Lung (tissue), 12 donors: ENCODE results near the gene TTYH2. TPM values are rescaled to one million over a fixed set of nuclear protein-coding genes. Genes with fewer than 3 reads are reported as not detected.

ENCODE experiments used
- ATAC-seq: fragments of 200-7000 bp; cut with Tn5 transposase; one replicate; pipeline ENCODE4 v1.9.1; 2020; ENCODE audit warnings: moderate number of reproducible peaks; ENCODE audit not compliant: insufficient read depth, low FRiP score
- DNase-seq, 3 donors: peaks; one replicate each; pipeline ENCODE4 v3.0.0-alpha.2; 2013 to 2017
- H3K27ac ChIP-seq, 2 donors: one replicate each; pipeline ENCODE4 v1.5.1; 2013; ENCODE audit warnings: mild to moderate bottlenecking in 2 of 2, moderate library complexity in 2 of 2, control low read depth in 1 of 2, inconsistent platforms in 1 of 2, low read depth in 1 of 2, low read length in 1 of 2
- H3K27me3 ChIP-seq, 3 donors: one replicate each; pipeline ENCODE4 v1.5.1; 2013; ENCODE audit warnings: low read length in 2 of 3; ENCODE audit not compliant: control insufficient read depth in 3 of 3, insufficient read depth in 3 of 3
- H3K36me3 ChIP-seq, 4 donors: one replicate each; pipeline ENCODE4 v1.5.1; 2013; ENCODE audit warnings: low read length in 4 of 4, mild to moderate bottlenecking in 1 of 4, moderate library complexity in 1 of 4; ENCODE audit not compliant: control insufficient read depth in 4 of 4, insufficient read depth in 4 of 4
- H3K4me1 ChIP-seq, 5 donors: one replicate each; pipeline ENCODE4 v1.5.1; 2013; ENCODE audit warnings: low read length in 5 of 5, mild to moderate bottlenecking in 2 of 5, moderate library complexity in 1 of 5; ENCODE audit not compliant: control insufficient read depth in 5 of 5, insufficient read depth in 5 of 5
- H3K4me3 ChIP-seq: one replicate; pipeline ENCODE4 v1.5.1; 2013; ENCODE audit warnings: mild to moderate bottlenecking, control low read depth, moderate library complexity
- H3K9ac ChIP-seq, 2 donors: one replicate each; pipeline ENCODE4 v1.5.1; 2013; ENCODE audit warnings: low read length in 2 of 2, control low read depth in 1 of 2; ENCODE audit not compliant: insufficient read depth in 1 of 2
- H3K9me3 ChIP-seq, 4 donors: one replicate each; pipeline ENCODE4 v1.5.1; 2013; ENCODE audit warnings: low read length in 3 of 4, mild to moderate bottlenecking in 1 of 4, moderate library complexity in 1 of 4; ENCODE audit not compliant: control insufficient read depth in 4 of 4, insufficient read depth in 3 of 4
- WGBS, 2 donors: extraction: QIAGEN DNeasy Blood & Tissue Kit; methylation state at CpG; one replicate each; pipeline ENCODE4 v1.1.7; 2013; 5-methylcytosine and 5-hydroxymethylcytosine counted together
- polyA plus RNA-seq, 2 donors: library from polyadenylated mRNA; stranded (reverse); fragments of 200-250 nt; gene quantifications; one replicate each; pipeline ENCODE4 v1.2.1, GENCODE V29; 2013
- total RNA-seq, 2 donors: library from RNA; depleted of rRNA in 1 of 2; stranded (reverse); fragments of >200 nt in 1 of 2; gene quantifications; one replicate each; pipeline ENCODE4 v1.2.1, GENCODE V29; 2014 to 2021
- TF ChIP-seq, protein P1 (sequence below): IDR thresholded peaks from 2 replicates; pipeline ENCODE4 v1.5.1; 2012; ENCODE audit warnings: mild to moderate bottlenecking; ENCODE audit errors: control extremely low read depth, extremely low read depth
- donor health status: control.
- donor health status: control.
- donor health status: Bipolar disorder and iron deficiency.
- donor health status: healthy.
- donor health status: DM: yes; HTN: yes; CAD: no.

Gene TTYH2
- total and polyA plus RNA-seq, 4 donors = 2.3 to 10.6 (median 5.4) TPM

DNA sequence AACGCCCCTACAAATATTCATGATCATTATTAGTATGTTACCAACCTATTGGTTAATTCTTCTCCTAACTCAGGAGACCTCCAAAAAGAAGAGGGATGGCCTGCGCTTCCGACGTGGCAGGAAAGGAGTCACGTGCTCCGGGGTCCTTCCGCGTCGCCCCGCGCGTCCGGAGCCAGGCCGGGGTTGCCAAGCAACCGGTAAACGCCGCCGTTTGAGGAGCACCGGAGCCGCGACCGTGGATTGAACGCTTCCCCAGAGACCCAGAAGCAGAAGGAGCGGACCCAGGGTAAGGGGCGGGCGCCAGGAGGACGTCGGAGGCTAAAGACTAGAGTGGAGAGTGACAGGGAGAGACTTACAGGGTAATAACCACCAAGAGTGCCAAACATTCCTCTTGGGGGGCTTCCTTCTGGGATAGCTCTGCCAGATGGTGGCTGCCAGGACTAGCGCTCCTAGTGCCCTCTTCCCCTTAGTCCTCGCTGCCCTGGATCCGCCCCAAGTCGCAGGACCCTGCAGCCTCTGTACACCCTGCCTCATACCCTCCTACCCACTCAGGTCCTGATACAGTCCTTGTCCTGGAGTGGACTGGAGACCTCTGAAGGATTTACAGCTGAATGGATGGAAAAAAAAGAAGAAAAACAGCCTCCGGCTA lies 60.8 kb downstream of the TTYH2 start, which contains the start of gene DNAI2:
DNAI2 (plus strand) TSS at position 175 of the 649 bp plus-strand sequence. CDS start 7,584 bp downstream, outside the sequence.
- DNase-seq (peak; percentile 75 to 80 (median 79)), ATAC-seq (no peak)
- TF ChIP-seq, protein P1, sequence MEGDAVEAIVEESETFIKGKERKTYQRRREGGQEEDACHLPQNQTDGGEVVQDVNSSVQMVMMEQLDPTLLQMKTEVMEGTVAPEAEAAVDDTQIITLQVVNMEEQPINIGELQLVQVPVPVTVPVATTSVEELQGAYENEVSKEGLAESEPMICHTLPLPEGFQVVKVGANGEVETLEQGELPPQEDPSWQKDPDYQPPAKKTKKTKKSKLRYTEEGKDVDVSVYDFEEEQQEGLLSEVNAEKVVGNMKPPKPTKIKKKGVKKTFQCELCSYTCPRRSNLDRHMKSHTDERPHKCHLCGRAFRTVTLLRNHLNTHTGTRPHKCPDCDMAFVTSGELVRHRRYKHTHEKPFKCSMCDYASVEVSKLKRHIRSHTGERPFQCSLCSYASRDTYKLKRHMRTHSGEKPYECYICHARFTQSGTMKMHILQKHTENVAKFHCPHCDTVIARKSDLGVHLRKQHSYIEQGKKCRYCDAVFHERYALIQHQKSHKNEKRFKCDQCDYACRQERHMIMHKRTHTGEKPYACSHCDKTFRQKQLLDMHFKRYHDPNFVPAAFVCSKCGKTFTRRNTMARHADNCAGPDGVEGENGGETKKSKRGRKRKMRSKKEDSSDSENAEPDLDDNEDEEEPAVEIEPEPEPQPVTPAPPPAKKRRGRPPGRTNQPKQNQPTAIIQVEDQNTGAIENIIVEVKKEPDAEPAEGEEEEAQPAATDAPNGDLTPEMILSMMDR = no peak
- Histone ChIP-seq H3K4me1 (peaks cover 0 to 36% (median 5%) of the 10 kb centered on the region in 5 donors), H3K27ac (no peak within 1 kb of the TSS), H3K9ac (no peak within 1 kb of the TSS), H3K4me3 (no peak within 1 kb of the TSS), H3K27me3 (no peaks in the 10 kb centered on the region), H3K36me3 (no peaks in the 10 kb centered on the region), H3K9me3 (no peaks in the 10 kb centered on the region)
- 7 to 10% methylated on average over 33 of the region's 33 CpGs for WGBS, 2 donors

DNA sequence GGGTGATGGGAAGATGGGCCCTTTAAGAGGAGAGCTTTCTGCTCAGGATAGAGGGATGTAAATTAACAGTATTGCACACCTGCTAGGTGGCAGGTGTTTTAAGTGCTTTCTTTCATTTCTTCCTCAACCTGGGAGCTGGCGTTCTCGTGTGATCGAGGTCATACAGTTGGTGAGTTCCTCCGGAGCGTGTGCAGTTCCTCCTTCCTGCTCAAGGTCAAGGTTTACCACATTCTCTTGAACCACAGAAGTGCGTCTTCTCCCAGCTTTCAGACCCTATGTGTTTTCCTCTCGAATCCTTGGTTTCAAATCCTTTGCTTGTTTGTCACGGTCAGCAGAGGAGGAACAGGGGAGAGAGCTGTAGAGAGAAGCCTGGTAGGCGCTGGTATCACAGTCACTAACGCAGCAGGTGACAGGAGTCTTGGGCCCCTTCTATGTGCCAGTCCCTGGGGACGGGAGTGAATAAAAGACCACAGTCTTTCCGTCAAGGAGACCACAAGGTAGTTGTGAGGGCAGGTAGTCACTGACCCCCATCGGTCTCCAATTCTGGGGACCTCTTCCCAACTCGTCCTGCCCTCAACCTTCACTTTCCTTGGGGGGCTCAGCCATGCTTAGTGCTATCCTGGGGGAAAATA lies 61.5 kb downstream of the TTYH2 start:
- TF ChIP-seq, protein P1 = no peak
- Histone ChIP-seq H3K4me3 (no peak overlapping the region), H3K27me3 (no peaks in the 10 kb centered on the region), H3K4me1 (peaks cover 0 to 36% (median 4%) of the 10 kb centered on the region in 5 donors), H3K27ac (no peak overlapping the region), H3K36me3 (no peaks in the 10 kb centered on the region), H3K9me3 (no peaks in the 10 kb centered on the region), H3K9ac (no peak overlapping the region)
- WGBS, 2 donors = 44 to 45% methylated on average over 14 of the region's 14 CpGs
- ATAC-seq (no peak), DNase-seq (peak in 1 of 3 donors; percentile 15)

DNA sequence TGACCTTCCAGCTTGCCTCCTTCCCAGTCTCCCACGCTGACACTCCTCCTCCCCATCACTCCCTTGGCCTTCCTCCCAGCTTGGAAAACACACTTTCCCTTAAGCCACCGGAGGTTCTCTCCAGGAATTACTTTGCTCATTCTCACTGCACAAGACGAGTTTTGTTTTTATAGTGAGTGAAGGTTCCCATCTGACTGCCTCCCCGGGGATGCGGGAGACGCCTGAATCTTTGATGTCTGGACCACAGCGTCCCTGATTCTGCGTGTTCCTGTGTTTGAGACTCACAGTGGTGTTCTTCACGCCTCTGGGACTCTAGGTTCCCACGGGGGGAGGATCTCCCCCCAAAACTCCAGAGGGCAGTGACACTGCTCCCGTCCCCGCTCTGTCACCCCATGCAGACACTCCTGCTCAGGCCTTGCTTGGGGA lies 62.7 kb downstream of the TTYH2 start:
- no peaks in the 10 kb centered on the region for H3K9me3 ChIP-seq
- peak; percentile 39 to 80 (median 63) for DNase-seq
- ATAC-seq = no peak
- H3K27me3 ChIP-seq = no peaks in the 10 kb centered on the region
- WGBS, 2 donors = 64 to 78% methylated on average over 12 of the region's 12 CpGs
- peaks cover 0 to 36% (median 4%) of the 10 kb centered on the region in 5 donors for H3K4me1 ChIP-seq
- TF ChIP-seq, protein P1 = no peak
- H3K36me3 ChIP-seq = no peaks in the 10 kb centered on the region
- H3K4me3 ChIP-seq = no peak overlapping the region
- no peak overlapping the region for H3K9ac ChIP-seq
- H3K27ac ChIP-seq = peak overlapping the region in 1 of 2 donors; percentile 62
